Kidney epithelial cell (primary cell): Measurements from ENCODE around the gene REEP5. TPM values are rescaled to one million over a fixed set of nuclear protein-coding genes. Genes with fewer than 3 reads are reported as not detected.

Source experiments
- DNase-seq: peaks from one replicate; pipeline ENCODE4 v3.0.0-alpha.2; 2010; ENCODE audit warnings: low read depth
- H3K27me3 ChIP-seq: 2 replicates; pipeline ENCODE4 v1.6.0; 2011; ENCODE audit warnings: low read length; ENCODE audit not compliant: control insufficient read depth, insufficient read depth
- H3K36me3 ChIP-seq: 2 replicates; pipeline ENCODE4 v1.5.1; 2011; ENCODE audit warnings: low read length; ENCODE audit not compliant: control insufficient read depth, insufficient read depth
- H3K4me3 ChIP-seq: 2 replicates; pipeline ENCODE4 v1.5.1; 2011; ENCODE audit warnings: low read depth, mild to moderate bottlenecking, control low read depth, low read length
- CTCF ChIP-seq: IDR thresholded peaks from 2 replicates; pipeline ENCODE4 v1.5.1; 2011; ENCODE audit warnings: mild to moderate bottlenecking, moderate library complexity, low read length, control low read depth, inconsistent platforms; ENCODE audit not compliant: insufficient read depth, poor library complexity, severe bottlenecking
- total RNA-seq: library from RNA; depleted of rRNA; stranded (reverse); fragments of >200 nt; gene quantifications from 2 replicates; pipeline ENCODE4 v1.2.3, GENCODE V29; 2015

The REEP5 gene
- total RNA-seq, 1 donor from 2014 or later = 79.4 TPM

GRCh38 chr5:112849912-112850311, 72.1 kb downstream of the REEP5 start:
- no peak for TF ChIP-seq CTCF
- no peak for DNase-seq
- Histone ChIP-seq H3K4me3 (no peak overlapping the region), H3K27me3 (no peaks in the 10 kb centered on the region), H3K36me3 (no peaks in the 10 kb centered on the region)

GRCh38 chr5:112848116-112848811, 73.8 kb downstream of the REEP5 start:
- DNase-seq = peak; percentile 29
- H3K4me3 ChIP-seq = no peak overlapping the region
- no peaks in the 10 kb centered on the region for H3K36me3 ChIP-seq
- no peaks in the 10 kb centered on the region for H3K27me3 ChIP-seq
- TF ChIP-seq CTCF = peak; percentile 74

- H3K27me3 ChIP-seq = no peaks in the 10 kb centered on the region
- H3K4me3 ChIP-seq = no peak overlapping the region
- no peak for TF ChIP-seq CTCF
- DNase-seq = no peak
- H3K36me3 ChIP-seq = no peaks in the 10 kb centered on the region
Observed at GRCh38 chr5:112847306-112847705, 74.7 kb downstream of the REEP5 start.

GRCh38 chr5:112846556-112846955, 75.5 kb downstream of the REEP5 start:
- TF ChIP-seq CTCF = no peak
- Histone ChIP-seq H3K27me3 (no peaks in the 10 kb centered on the region), H3K4me3 (no peak overlapping the region), H3K36me3 (no peaks in the 10 kb centered on the region)
- no peak for DNase-seq

GRCh38 chr5:112844489-112844888, 77.5 kb downstream of the REEP5 start:
- no peaks in the 10 kb centered on the region for H3K27me3 ChIP-seq
- H3K4me3 ChIP-seq = no peak overlapping the region
- no peak for TF ChIP-seq CTCF
- DNase-seq = no peak
- H3K36me3 ChIP-seq = peaks cover 1% of the 10 kb centered on the region

- DNase-seq = no peak
- no peak overlapping the region for H3K4me3 ChIP-seq
- peaks cover 1% of the 10 kb centered on the region for H3K36me3 ChIP-seq
- H3K27me3 ChIP-seq = no peaks in the 10 kb centered on the region
- no peak for TF ChIP-seq CTCF
Observed at GRCh38 chr5:112833971-112834370, 88.1 kb downstream of the REEP5 start.
